SHP77 (cell line): ENCODE data around the gene ATXN2.
A peak's percentile ranks its signal among the peaks of the same experiment; 100 is the strongest.

Source experiments
- DNase-seq, 2 experiments: peaks; one replicate each; lab custom pipeline; 2025; lab: John Stamatoyannopoulos, UW

ATXN2 gene

GRCh38 chr12:111451649-111452129 lies 147.4 kb downstream of the ATXN2 start:
- peak in 1 of 2 experiments; percentile 29 for DNase-seq

GRCh38 chr12:111451232-111451631 lies 147.9 kb downstream of the ATXN2 start:
- no peak for DNase-seq

GRCh38 chr12:111450676-111451075 lies 148.4 kb downstream of the ATXN2 start:
- DNase-seq: no peak

DNA sequence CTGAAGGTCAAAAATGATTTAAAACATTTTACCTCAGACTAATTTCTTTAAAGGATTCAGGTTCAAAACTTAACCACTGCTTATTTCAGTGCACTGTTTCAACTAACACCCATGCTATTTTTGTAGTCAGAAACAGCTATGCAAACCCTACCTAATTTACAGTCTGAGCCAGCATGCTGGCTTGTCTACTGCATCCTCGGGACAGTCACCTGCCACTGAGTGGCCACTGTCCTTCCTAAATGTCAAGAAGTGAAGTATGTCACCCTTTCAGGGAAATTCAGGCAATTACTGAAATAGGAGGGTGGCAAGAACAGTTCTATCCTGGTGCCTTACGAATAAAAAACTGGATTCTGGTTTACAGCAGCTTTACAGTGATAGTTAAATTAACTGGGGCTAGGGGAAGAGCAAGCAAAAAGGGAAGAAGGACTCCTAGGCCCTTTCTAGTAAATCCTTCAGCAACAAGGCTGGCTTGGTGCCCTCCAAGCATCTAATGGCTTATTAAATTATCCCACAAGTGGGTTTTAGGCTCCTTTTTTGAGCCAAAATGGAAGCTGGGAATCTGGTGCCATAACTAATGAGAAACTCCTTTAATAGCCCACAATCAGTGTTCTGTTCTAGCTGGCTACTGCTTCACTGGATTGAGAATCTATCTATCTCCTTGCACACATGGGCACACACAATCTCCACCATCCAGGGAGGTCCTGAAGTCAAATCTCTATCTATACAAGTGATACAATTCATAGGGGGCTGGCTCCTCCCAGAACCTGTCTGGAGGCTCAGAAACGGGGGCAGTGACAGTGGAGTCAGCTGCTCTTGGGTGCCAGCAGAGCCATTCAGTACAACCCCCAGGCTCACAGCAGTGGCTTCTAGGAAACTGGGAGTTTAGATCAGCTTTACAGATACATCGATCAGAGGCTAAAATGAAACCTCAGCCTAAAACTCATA lies 150.0 kb downstream of the ATXN2 start:
- no peak for DNase-seq

DNA sequence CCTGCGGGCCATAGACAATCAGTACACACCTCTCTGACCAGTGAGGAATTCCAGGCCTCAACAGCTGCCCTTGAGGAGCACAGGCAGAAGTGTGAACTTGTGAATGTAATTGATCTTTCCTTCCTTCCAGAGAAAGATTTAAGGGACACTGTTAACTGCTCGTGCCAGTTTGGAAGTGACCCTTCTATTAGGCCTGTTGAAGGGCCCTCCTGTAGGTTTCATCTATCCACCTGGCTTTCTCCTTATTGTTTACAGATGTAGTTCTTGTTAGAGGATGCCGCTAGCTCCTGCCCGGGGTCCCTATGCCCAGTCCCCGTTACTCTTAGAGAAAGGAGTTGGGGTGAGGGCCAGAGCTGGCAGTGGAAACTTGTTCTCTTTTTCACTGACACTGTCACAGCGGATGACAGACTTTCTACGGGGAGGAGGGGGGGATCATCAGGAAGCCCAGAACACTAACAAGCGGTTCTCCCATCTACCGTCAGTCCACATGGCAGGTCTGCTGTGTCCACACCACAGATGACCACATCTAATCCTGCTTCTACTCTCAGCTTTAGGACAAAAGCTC lies 150.8 kb downstream of the ATXN2 start:
- DNase-seq: no peak

DNA sequence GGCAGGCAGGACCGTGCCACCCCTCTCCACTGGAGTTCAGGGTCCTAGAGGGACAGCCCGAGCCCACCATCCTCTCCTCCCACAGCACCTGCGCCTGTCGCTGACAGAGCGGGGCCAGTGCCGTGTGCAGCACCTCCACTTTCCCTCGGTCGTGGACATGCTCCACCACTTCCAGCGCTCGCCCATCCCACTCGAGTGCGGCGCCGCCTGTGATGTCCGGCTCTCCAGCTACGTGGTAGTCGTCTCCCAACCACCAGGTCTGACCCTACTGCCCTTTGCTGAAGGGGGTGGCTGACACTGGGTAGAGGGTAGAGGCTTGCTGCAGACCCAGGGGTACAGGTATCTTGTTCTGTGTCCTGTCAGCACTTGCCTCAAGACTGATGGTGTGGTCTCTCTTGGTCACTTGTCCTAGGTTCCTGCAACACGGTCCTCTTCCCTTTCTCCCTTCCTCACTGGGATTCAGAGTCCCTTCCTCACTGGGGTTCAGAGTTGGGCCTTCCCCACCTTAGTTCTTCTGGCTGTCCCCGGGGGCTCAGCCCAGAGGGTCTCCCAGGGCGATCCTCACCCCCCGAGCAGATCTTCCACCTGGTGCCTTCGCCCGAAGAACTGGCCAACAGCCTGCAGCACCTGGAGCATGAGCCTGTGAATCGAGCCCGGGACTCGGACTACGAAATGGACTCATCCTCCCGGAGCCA lies 151.4 kb downstream of the ATXN2 start:
- no peak for DNase-seq

- no peak for DNase-seq
These were observed 152.2 kb downstream of the ATXN2 start for GRCh38 chr12:111446631-111447570.

DNA sequence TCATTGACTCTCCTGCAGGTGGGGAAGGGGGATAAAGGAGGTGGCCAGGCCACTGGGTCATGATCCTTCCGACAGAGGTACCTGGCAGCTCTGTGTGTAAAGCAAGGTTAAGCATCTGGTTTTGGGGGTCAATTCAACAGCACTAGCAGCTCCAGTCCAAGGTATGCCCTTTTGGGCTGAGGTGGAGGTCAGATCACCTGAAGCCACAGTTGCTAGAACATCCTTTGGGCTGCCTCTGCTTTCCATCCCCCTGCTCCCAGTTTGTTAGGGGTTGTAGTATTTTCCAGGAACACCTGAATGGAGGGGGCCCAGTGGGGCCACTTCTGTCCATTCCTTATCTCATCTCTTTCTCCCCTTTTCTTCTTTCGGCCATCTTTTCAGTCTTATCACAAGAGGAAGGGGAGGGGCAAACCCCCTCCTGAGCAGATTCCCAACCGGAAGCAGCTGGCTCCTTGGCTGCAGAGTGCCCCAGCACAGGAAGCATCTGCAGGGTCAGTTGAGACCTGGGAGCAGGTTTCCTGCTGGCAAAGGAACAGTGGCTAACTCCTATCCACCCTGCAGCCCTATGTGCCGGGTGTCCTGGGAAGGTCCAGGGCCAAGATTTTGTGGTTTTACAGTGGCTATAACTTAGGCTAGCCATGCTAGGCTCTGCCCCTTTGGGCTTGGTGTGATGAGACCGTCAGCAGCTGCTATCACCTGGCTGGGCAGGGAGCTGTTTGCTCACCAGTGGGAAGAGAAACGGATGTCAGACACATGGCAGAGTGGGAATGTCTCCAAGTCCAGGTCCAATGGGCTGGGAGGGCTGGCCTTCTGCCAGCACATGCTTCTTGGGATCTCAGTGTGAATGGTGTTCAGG lies 153.2 kb downstream of the ATXN2 start:
- DNase-seq: peak; percentile 61 to 85

GRCh38 chr12:111444925-111445725 lies 154.0 kb downstream of the ATXN2 start:
- DNase-seq: peak in 1 of 2 experiments; percentile 12

DNA sequence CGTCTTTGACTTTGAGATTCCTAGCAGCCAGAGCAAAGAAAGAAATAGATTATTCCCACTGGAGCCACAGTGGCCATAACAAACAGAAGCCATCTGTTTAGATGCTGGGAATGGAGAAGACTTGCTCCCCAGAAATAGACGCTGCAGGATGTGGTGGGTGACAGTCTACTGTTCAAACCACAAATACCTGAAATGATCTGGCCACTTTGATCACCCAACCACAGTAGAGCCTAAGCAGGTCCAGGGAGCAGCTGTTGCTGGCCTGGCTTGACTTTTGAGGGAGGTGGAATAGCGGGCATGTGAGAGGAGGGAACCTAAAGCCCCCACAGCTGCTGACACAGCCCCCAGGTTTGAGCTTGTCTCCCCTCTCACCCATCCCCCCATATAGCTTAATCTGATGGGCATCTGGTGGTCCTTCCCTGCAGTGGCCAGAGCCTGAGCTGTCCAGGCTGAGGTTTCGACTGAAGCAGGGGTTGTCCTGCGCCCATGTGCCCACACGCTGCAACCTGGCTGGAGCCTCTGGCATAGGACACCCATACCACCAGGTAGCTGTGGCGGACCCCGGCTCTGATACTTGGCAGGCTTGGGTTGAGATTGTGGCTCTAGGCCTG lies 154.7 kb downstream of the ATXN2 start:
- no peak for DNase-seq

- DNase-seq: no peak
These were observed 155.5 kb downstream of the ATXN2 start for GRCh38 chr12:111443586-111443985.

GRCh38 chr12:111443086-111443485 lies 156.0 kb downstream of the ATXN2 start:
- DNase-seq: no peak

DNA sequence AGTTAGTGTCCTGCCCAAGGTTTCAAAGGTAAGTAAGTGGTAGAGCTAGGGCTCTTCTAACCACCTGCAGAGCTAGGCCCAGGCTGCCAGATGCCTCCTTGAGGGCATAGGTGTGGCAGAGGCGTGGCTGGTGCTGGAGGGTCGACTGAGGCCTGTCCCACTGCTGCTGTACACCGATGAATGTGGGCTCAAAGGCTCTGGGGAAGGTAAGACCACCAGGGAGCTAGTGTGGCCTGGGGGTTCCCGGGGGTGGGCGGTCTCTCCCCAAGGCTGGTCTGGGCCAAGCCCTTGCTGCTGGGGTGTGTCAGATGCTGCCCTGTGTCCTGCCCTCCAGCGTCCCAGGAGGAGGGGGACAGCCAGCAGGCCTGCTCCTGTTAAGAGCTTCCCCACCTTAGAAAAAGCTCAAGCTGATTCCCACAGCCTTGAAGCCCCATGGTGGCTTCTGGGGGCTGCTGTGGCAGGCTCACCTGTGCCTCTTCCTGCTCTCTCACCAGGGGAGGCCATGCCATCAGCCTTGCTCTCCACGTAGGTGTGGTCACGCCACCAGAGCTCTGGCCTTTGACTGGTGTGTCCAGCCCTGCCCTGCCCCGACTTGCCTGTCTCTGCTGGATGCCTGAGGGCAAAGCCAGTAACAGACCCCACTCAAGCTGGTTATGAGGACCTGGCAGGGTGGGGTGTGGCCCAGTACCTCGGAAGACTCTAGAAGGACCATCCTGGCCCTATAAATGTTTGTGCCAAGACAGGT lies 156.6 kb downstream of the ATXN2 start:
- DNase-seq: no peak

DNA sequence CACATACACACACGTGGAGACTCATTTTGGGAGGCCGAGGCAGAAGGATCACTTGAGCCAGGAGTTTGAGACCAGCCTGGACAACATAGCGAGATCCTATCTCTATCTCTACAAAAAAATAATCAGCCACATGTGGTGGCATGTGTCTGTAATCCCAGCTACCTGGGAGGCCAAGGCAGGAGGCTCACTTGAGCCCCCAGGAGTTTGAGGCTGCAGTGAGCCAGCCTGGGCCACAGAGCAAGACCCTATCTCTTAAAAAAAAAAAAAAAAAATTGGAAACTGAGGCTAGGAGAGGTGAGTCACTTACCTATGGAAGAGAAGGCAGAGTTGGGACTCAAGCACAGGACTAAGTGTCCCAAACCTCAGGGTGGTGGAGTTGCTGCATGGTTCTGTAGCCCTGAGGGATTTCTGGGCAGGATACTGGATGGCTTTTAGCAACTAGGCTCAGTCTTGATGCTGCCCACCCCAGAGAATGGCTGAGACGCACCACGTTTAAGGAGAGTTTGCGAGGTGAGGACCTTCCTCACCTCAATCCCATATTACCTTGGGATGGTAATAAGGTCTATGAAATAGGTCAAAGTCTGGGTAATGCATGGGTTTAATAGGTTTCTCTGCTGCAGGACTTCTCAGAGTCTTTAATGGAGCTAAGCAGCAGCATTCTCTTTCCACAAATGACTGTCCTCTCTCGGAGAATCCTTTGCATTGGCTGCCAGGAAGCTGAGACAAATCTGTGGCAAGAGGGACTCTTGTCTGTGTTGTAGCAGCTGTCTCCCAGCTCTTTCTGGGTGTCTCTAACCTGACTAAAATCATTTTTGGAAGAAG lies 157.8 kb downstream of the ATXN2 start:
- no peak for DNase-seq

DNA sequence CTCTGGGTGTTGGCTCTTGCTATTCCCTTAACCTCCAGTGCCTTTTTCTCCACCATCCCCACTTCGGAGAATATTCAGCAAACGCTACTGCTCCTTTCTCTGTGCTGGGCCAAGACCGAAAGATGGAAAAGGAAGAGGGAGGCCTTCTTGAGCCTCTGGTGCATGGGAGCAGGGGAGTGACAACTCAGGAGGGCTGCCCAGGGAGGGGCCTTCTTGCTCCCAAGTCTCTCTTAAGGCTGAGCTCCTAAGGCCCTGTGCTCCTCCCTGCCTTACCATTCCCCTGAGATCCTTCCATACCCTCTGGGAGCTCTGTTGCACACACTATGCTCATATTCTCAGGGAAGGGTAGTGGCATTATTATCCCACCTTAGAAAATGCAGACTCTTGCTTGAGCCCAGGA lies 158.5 kb downstream of the ATXN2 start:
- DNase-seq: no peak

GRCh38 chr12:111440152-111440551 lies 159.0 kb downstream of the ATXN2 start:
- DNase-seq: no peak

DNA sequence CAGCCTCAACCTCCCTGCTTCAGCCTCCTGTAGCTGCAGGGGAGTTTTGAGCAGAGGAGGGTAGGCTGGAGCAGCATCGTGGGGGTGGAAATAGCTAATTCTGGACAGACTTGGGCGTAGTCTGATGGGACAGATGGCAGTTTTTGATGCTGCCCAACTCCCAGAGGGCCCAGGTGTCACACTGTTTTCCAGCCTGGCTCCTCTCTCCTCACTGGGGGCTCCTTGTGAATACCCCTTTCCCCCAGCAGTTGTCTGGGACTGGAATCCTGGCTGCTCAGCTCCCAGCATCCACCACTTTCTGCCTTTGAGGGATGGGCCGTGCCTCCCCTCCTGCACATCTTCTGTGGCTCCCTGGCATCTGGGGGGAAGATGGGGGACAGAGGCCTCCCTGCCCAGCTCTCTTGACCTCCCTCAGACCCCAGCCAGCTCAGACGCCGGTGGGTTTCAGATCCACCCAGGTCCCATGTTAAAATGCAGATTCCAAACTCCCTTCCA lies 159.4 kb downstream of the ATXN2 start:
- DNase-seq: no peak
